ENCODE results near the gene CBLB.

CBLB gene

GRCh38 chr3:105830836-105831235, 38.0 kb downstream of the CBLB start:
- TF ChIP-seq CTCF (IDR thresholded peaks at IDR 0.05; ENCODE audit: low read depth, low read length): no peak
- H3K4me3 ChIP-seq (ENCODE audit: low read depth, low read length): no peak overlapping the region

- no peak overlapping the region for H3K4me3 ChIP-seq (ENCODE audit: low read depth, low read length)
- no peak for TF ChIP-seq CTCF (IDR thresholded peaks at IDR 0.05; ENCODE audit: low read depth, low read length)
Measured at GRCh38 chr3:105829871-105830622, 38.8 kb downstream of the CBLB start.

GRCh38 chr3:105829229-105829628, 39.6 kb downstream of the CBLB start:
- TF ChIP-seq CTCF (IDR thresholded peaks at IDR 0.05; ENCODE audit: low read depth, low read length): no peak
- no peak overlapping the region for H3K4me3 ChIP-seq (ENCODE audit: low read depth, low read length)

GRCh38 chr3:105828703-105829102, 40.1 kb downstream of the CBLB start:
- TF ChIP-seq CTCF (IDR thresholded peaks at IDR 0.05; ENCODE audit: low read depth, low read length): no peak
- H3K4me3 ChIP-seq (ENCODE audit: low read depth, low read length): no peak overlapping the region

- peak; percentile 46 for TF ChIP-seq CTCF (IDR thresholded peaks at IDR 0.05; ENCODE audit: low read depth, low read length)
- H3K4me3 ChIP-seq (ENCODE audit: low read depth, low read length): no peak overlapping the region
Measured at GRCh38 chr3:105827959-105828358, 40.9 kb downstream of the CBLB start.

GRCh38 chr3:105826778-105827634, 41.8 kb downstream of the CBLB start:
- H3K4me3 ChIP-seq (ENCODE audit: low read depth, low read length): no peak overlapping the region
- no peak for TF ChIP-seq CTCF (IDR thresholded peaks at IDR 0.05; ENCODE audit: low read depth, low read length)

GRCh38 chr3:105824129-105824528, 44.7 kb downstream of the CBLB start:
- H3K4me3 ChIP-seq (ENCODE audit: low read depth, low read length): no peak overlapping the region
- TF ChIP-seq CTCF (IDR thresholded peaks at IDR 0.05; ENCODE audit: low read depth, low read length): no peak

All from WI38 (cell line).